Heart right ventricle (tissue), 16 donors: Measurements from ENCODE around the gene PLCH1. TPM values are rescaled to one million over a fixed set of nuclear protein-coding genes. Genes with fewer than 3 reads are reported as not detected.
A peak's percentile ranks its signal among the peaks of the same experiment; 100 is the strongest.

ENCODE experiments used
- ATAC-seq, 8 donors: fragments of 200-7000 bp; cut with Tn5 transposase; one replicate each; pipeline ENCODE4 v1.9.1; 2020; ENCODE audit warnings: mild to moderate bottlenecking in 8 of 8, moderate library complexity in 8 of 8, moderate number of reproducible peaks in 1 of 8
- DNase-seq, 2 donors: peaks; one replicate each; pipeline ENCODE4 v3.0.0-alpha.2; 2020
- H3K27ac ChIP-seq, 10 donors: fragments of 200-600 bp; sonication (generic) in 2 of 10; one replicate each; pipeline versions ENCODE4 v1.5.0 to v1.8.0; 2020 to 2022; ENCODE audit warnings: mild to moderate bottlenecking in 3 of 10
- H3K27me3 ChIP-seq, 7 donors: fragments of 200-600 bp; one replicate each; pipeline ENCODE4 v1.8.0; 2021 to 2022; ENCODE audit warnings: mild to moderate bottlenecking in 2 of 7
- H3K36me3 ChIP-seq, 9 donors: fragments of 200-600 bp; sonication (generic) in 1 of 9; one replicate each; pipeline versions ENCODE4 v1.5.0 to v1.8.0; 2020 to 2022; ENCODE audit warnings: mild to moderate bottlenecking in 2 of 9
- H3K4me1 ChIP-seq, 9 donors: fragments of 200-600 bp; sonication (generic) in 1 of 9; one replicate each; pipeline versions ENCODE4 v1.5.0 to v1.8.0; 2020 to 2022; ENCODE audit warnings: mild to moderate bottlenecking in 4 of 9
- H3K4me3 ChIP-seq, 10 donors: fragments of 200-600 bp; sonication (generic) in 2 of 10; one replicate each; pipeline versions ENCODE4 v1.5.0 to v1.8.0; 2020 to 2022; ENCODE audit warnings: mild to moderate bottlenecking in 7 of 10, moderate library complexity in 2 of 10
- H3K9me3 ChIP-seq, 11 donors: fragments of 200-600 bp in 10 of 11; sonication (generic) in 2 of 11; one replicate each; pipeline versions ENCODE4 v1.5.0 to v1.8.0; 2013 to 2022; ENCODE audit warnings: mild to moderate bottlenecking in 2 of 11, control low read depth in 1 of 11, moderate library complexity in 1 of 11
- WGBS, 2 donors: extraction: QIAGEN DNeasy Blood & Tissue Kit; methylation state at CpG; one replicate each; pipeline ENCODE4 v1.1.7; 2013; ENCODE audit warnings: inconsistent platforms in 1 of 2; 5-methylcytosine and 5-hydroxymethylcytosine counted together
- intact Hi-C, 10 donors: fragments of 100-400 bp; cut with DNase I; formaldehyde crosslinking; loops; one replicate each; pipeline versions ENCODE4 v1.11.1 to v1.14.2; 2022
- polyA plus RNA-seq, 2 donors: library from polyadenylated mRNA; stranded (reverse); fragments of 200-250 nt; gene quantifications; one replicate each; pipeline ENCODE4 v1.2.3, GENCODE V29; 2013
- total RNA-seq, 10 donors: library from RNA; stranded (reverse); fragmentation: NEBNext Ultra II Directional in 3 of 10; extraction: Animal tissue kit (Norgen Biotek cat#: 25700) in 3 of 10; gene quantifications; one replicate each; pipeline versions ENCODE4 v1.2.1 to v1.2.4, GENCODE V29; 2021 to 2023
- TF ChIP-seq, protein P1 (sequence below), 9 donors: fragments of 200-600 bp; sonication (generic) in 2 of 9; IDR thresholded peaks; one replicate each; pipeline versions ENCODE4 v1.5.0 to v1.8.0; 2021 to 2022; ENCODE audit warnings: antibody characterized with exemption in 9 of 9, mild to moderate bottlenecking in 5 of 9, moderate library complexity in 1 of 9
- donor health status: Arrhythmogenic right ventricular cardiomyopathy.
- donor health status: ischemic (EF 13 %, LVEDD 7.1; RV severe dilation, severe dysfunction).
- donor health status: healthy with polysubstance abuse.
- donor health status: DM: no; HTN: yes; CAD: no.
- donor health status: DM: no; HTN: no; CAD: no.
- donor health status: ischemic (EF 25% LVEDD 6.9; RV normal size, moderate dysfunction).
- donor health status: ischemic (EF 25% LVEDD 5.7; RV mildly dilated, moderate dysfunction).
- donor health status: healthy.
- donor health status: DM: yes; HTN: yes; CAD: no.
- donor health status: Ischemic cardiomyopathy.
- donor health status: ischemic (EF 35%, LVEDD 5.7; RV mildly dilated, moderate dysfunction).
- donor health status: nonischemic (EF 11% LVEDD 7.7; RV severe dilation, severe dysfunction).
- donor health status: DM: yes; HTN: yes; CAD: no.
- donor health status: PGD.
- donor health status: ischemic (EF 29% LVEDD 5.4; RV normal size, mild dysfunction).
- donor health status: nonischemic (EF 23%, LVEDD 6.1; RV moderate dilation, normal function).

Gene PLCH1
- total and polyA plus RNA-seq, 12 donors, result 0.13 to 2.1 (median 0.51) TPM

DNA sequence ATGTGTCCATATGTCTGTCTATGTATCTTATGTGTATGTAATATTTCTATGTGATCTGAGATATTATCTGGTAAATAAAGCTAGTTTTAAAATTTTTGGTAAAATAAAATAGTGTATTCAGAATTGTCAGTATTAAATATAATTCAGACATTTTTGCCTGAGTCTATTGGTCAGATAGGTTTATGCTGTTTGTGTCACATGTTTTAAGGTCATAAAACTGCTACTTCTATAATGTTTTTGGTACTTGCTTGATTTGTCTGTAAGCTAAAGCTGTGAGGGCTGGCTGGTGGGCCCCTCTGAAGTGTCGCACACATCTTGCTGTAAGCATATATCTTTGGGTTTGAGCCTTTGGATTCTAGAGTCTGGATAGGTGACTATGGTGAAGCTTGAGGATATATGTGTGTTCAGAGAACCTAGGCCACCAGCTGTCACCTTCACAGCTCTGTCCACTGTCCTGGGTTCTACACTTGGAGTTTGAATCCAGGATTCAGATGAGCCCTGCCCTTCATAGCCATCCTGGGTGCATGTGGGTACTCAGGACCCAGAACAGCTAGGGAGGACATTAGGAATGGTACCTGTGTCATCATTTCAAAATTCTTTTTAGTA is 379.6 kb downstream of the PLCH1 start:
- ATAC-seq (no peak), DNase-seq (no peak)
- H3K27me3 ChIP-seq, result no peaks in the 10 kb centered on the region
- H3K4me1 ChIP-seq, result peaks cover 0 to 33% (median 9%) of the 10 kb centered on the region in 9 donors
- no peak overlapping the region for H3K4me3 ChIP-seq
- H3K27ac ChIP-seq, result no peak overlapping the region
- TF ChIP-seq, protein P1, sequence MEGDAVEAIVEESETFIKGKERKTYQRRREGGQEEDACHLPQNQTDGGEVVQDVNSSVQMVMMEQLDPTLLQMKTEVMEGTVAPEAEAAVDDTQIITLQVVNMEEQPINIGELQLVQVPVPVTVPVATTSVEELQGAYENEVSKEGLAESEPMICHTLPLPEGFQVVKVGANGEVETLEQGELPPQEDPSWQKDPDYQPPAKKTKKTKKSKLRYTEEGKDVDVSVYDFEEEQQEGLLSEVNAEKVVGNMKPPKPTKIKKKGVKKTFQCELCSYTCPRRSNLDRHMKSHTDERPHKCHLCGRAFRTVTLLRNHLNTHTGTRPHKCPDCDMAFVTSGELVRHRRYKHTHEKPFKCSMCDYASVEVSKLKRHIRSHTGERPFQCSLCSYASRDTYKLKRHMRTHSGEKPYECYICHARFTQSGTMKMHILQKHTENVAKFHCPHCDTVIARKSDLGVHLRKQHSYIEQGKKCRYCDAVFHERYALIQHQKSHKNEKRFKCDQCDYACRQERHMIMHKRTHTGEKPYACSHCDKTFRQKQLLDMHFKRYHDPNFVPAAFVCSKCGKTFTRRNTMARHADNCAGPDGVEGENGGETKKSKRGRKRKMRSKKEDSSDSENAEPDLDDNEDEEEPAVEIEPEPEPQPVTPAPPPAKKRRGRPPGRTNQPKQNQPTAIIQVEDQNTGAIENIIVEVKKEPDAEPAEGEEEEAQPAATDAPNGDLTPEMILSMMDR (IDR thresholded peaks at IDR 0.05), result no peak
- no peaks in the 10 kb centered on the region for H3K36me3 ChIP-seq
- H3K9me3 ChIP-seq, result peaks cover 0 to 26% (median 9%) of the 10 kb centered on the region in 11 donors
- intact Hi-C loops, result loop anchor here in 1 of 10 donors (5.0 kb wide), 1 partner anchor 337 kb away; no protein-coding TSS in a partner anchor
- WGBS, 2 donors, result 48 to 90% methylated on average over 1 of the region's 1 CpG

DNA sequence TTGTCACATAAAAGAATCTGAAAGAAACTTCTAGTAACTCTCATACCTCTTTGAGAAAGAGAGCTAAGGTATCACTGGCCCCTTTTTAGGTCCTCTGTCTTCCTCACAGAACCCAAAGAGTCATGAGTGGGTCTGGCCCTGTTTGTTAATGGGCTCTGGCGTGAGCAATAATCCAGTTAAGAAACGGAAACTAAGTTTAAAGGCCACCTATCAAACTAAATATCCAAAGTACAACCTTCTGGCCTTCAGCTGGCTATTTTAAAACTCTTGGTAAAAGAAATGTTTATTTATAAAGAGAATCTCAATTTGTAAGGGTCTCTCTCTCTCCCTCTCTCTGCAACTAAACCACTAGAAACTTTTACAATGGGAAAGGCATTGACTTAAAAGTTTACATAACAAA is 380.4 kb downstream of the PLCH1 start:
- 60 to 83% methylated on average over 2 of the region's 2 CpGs for WGBS, 2 donors
- Histone ChIP-seq H3K4me1 (peaks cover 0 to 26% (median 6%) of the 10 kb centered on the region in 9 donors), H3K27ac (peak overlapping the region in 2 of 10 donors; percentile 9 to 44), H3K9me3 (peaks cover 0 to 26% (median 9%) of the 10 kb centered on the region in 11 donors), H3K36me3 (no peaks in the 10 kb centered on the region), H3K27me3 (no peaks in the 10 kb centered on the region), H3K4me3 (no peak overlapping the region)
- TF ChIP-seq, protein P1 (IDR thresholded peaks at IDR 0.05), result no peak
- intact Hi-C loops, result no loop called here
- no peak for ATAC-seq
- no peak for DNase-seq

DNA sequence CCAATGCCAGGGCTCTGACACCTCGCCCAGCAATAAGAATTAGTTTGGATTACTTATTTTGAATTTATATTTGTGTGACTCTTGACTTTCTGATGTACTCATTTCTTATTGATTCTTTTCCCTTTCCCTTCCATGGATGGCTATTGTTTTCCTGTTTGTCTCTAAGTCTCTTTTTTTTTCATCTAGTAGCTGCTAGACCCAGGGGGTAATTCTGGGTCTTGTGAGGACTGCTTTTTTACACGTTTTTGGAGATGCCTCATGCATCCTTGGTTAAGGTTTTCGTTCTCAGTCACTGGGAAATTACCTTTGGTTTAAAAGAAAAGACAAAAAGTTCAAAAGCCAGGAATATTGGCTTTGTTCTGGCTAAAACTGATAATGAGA is 381.2 kb downstream of the PLCH1 start:
- TF ChIP-seq, protein P1 (IDR thresholded peaks at IDR 0.05), result no peak
- no peak for DNase-seq
- no peaks in the 10 kb centered on the region for H3K27me3 ChIP-seq
- H3K27ac ChIP-seq, result no peak overlapping the region
- peaks cover 0 to 26% (median 9%) of the 10 kb centered on the region in 11 donors for H3K9me3 ChIP-seq
- no peaks in the 10 kb centered on the region for H3K36me3 ChIP-seq
- intact Hi-C loops, result no loop called here
- peaks cover 0 to 17% (median 2%) of the 10 kb centered on the region in 9 donors for H3K4me1 ChIP-seq
- 46 to 51% methylated on average over 3 of the region's 3 CpGs for WGBS, 2 donors
- ATAC-seq, result no peak
- H3K4me3 ChIP-seq, result no peak overlapping the region

DNA sequence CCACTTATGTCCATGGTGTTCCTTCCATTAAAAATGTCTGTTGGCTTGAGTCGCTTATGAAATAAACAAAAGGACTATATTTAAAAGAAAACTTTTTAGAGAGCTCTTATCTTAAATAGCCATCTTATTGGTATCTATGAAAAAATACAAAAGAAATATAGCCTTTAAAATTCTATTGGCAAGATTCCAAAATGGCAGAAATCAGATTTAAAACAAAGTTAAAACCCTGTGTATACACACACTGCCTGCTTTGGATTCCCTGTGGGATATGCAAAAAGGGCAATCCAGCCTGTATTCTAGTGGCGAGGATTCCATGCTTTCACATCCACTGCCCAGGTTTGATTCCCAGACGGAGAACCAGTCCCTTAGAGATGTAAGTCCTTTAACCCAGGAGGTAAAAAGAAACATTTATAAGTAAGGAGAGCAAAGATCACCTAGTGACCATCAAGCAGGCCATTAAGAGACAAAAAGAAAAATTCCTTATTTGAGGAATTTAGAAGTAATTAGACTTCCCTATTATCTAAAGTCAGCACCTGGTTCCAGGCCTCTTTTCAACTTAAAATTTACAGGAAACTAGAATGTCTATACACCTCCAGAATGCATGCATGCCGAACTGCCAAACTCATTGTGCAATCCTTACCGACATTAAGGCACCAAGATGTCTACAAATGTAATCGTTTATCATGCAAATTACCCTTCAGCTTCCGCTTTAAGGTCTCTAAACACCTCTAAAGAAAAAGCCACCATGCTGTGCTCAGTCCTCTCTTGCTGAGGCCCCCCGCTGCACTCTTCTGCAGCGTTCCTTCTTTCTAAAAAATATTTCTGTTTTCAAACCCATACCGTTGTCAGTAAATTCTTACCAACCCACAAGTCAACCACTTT is 381.8 kb downstream of the PLCH1 start:
- H3K9me3 ChIP-seq, result peaks cover 0 to 26% (median 9%) of the 10 kb centered on the region in 11 donors
- intact Hi-C loops, result no loop called here
- TF ChIP-seq, protein P1 (IDR thresholded peaks at IDR 0.05), result no peak
- H3K4me1 ChIP-seq, result peaks cover 0 to 11% (median 0%) of the 10 kb centered on the region in 9 donors
- no peaks in the 10 kb centered on the region for H3K27me3 ChIP-seq
- no peaks in the 10 kb centered on the region for H3K36me3 ChIP-seq
- WGBS, 2 donors, result 50 to 53% methylated on average over 10 of the region's 10 CpGs
- no peak overlapping the region for H3K27ac ChIP-seq
- no peak overlapping the region for H3K4me3 ChIP-seq
- no peak for DNase-seq
- ATAC-seq, result no peak
